GM12878 (cell line): ENCODE data around the gene RCBTB2. TPM values are rescaled to one million over a fixed set of nuclear protein-coding genes. Genes with fewer than 3 reads are reported as not detected.

Source experiments
- ATAC-seq: fragments of 200-7000 bp; cut with Tn5 transposase; 3 replicates; pipeline ENCODE4 v1.9.1; 2020; ENCODE audit warnings: mild to moderate bottlenecking, moderate library complexity
- BruUV-seq: library from RNA; stranded (reverse); fragments of 400-500 nt; replicated peaks from 2 replicates; lab custom pipeline; 2021; lab: Mats Ljungman, UMichigan
- CTCF ChIA-PET: fragments of 300-600 bp; sonication (Branson Sonifier 250); formaldehyde crosslinking; extraction: SDS; loops from one replicate; lab custom pipeline; 2021; ENCODE audit warnings: inconsistent platforms; lab: Yijun Ruan, JAX
- POLR2A ChIA-PET: fragments of 350-600 bp; formaldehyde crosslinking; extraction: SDS; loops from one replicate; lab custom pipeline; 2021; ENCODE audit warnings: inconsistent platforms; lab: Charles Lee
- RAD21 ChIA-PET: fragments of 300-600 bp; sonication (Branson Sonifier 250); formaldehyde crosslinking; loops from one replicate; lab custom pipeline; 2023; ENCODE audit warnings: antibody characterized with exemption; ENCODE audit not compliant: unreplicated experiment; lab: Charles Lee
- SMC1A ChIA-PET: fragments of 300-600 bp; sonication (Branson Sonifier 250); formaldehyde crosslinking; loops from one replicate; lab custom pipeline; 2023; ENCODE audit not compliant: unreplicated experiment, uncharacterized antibody; lab: Charles Lee
- DNase-seq: peaks from one replicate; pipeline ENCODE4 v3.0.0-alpha.2; 2011; ENCODE audit warnings: low read depth, low spot score
- FAIRE-seq: peaks from 3 replicates; lab custom pipeline; 2011; peaks lifted over from hg19 to GRCh38; lab: Jason Lieb, UNC
- H2AFZ ChIP-seq: 2 replicates; pipeline ENCODE4 v1.6.0; 2011; ENCODE audit warnings: low read depth, low read length, control low read depth; ENCODE audit not compliant: control insufficient read depth
- H3K27ac ChIP-seq: 2 replicates; pipeline ENCODE4 v1.5.1; 2011; ENCODE audit warnings: control low read depth; ENCODE audit not compliant: control insufficient read depth, insufficient read depth
- H3K27me3 ChIP-seq, 2 experiments: replicated peaks in 1 of 2; 2 replicates each; pipeline versions ENCODE4 v1.6.0 to v1.6.1; 2011; ENCODE audit warnings: low read length in 1 of 2; ENCODE audit not compliant: control insufficient read depth in 2 of 2, insufficient read depth in 2 of 2
- H3K36me3 ChIP-seq, 2 experiments: 2 replicates each; pipeline ENCODE4 v1.5.1; 2011; ENCODE audit warnings: low read length in 1 of 2; ENCODE audit not compliant: control insufficient read depth in 2 of 2, insufficient read depth in 2 of 2
- H3K4me1 ChIP-seq: 2 replicates; pipeline ENCODE4 v1.6.1; 2011; ENCODE audit warnings: mild to moderate bottlenecking, low read length, moderate library complexity, mixed read lengths; ENCODE audit not compliant: control insufficient read depth, insufficient read depth
- H3K4me2 ChIP-seq: 2 replicates; pipeline ENCODE4 v1.6.0; 2011; ENCODE audit warnings: control low read depth; ENCODE audit not compliant: control insufficient read depth, insufficient read depth
- H3K4me3 ChIP-seq: fragments of 200-600 bp; sonication (generic); 2 replicates; pipeline ENCODE4 v1.5.1; 2016
- H3K79me2 ChIP-seq: 2 replicates; pipeline ENCODE4 v1.6.0; 2011; ENCODE audit warnings: low read length; ENCODE audit not compliant: control insufficient read depth, insufficient read depth
- H3K9ac ChIP-seq: 2 replicates; pipeline ENCODE4 v1.8.0; 2011; ENCODE audit warnings: low read length, control low read depth, mixed read lengths; ENCODE audit not compliant: control insufficient read depth, insufficient read depth
- H3K9me3 ChIP-seq: replicated peaks from 3 replicates; pipeline ENCODE4 v1.5.1; 2011; ENCODE audit warnings: mild to moderate bottlenecking, low read length; ENCODE audit not compliant: control insufficient read depth, insufficient read depth
- H4K20me1 ChIP-seq: 2 replicates; pipeline ENCODE4 v1.6.0; 2011; ENCODE audit not compliant: control insufficient read depth, insufficient read depth
- ETV6 ChIP-seq, 2 experiments: fragments of 450-650 bp in 1 of 2; IDR thresholded peaks in 1 of 2; conservative IDR thresholded peaks in 1 of 2; 2 replicates each; pipeline ENCODE4 v1.6.1; 2014; ENCODE audit warnings: antibody characterized with exemption in 1 of 2, borderline replicate concordance in 1 of 2, low read depth in 1 of 2, mild to moderate bottlenecking in 1 of 2, moderate library complexity in 1 of 2
- GABPA ChIP-seq: IDR thresholded peaks from 2 replicates; pipeline ENCODE4 v1.6.1; 2014; ENCODE audit warnings: antibody characterized with exemption, low read depth, mild to moderate bottlenecking, inconsistent platforms
- NFYA ChIP-seq: IDR thresholded peaks from 2 replicates; pipeline ENCODE4 v1.6.1; 2011; ENCODE audit warnings: low read depth, mild to moderate bottlenecking, low read length, improper control_type of control experiment, borderline replicate concordance
- ZNF207 ChIP-seq: fragments of 450-650 bp; IDR thresholded peaks from 2 replicates; pipeline ENCODE4 v1.6.1; 2014; ENCODE audit warnings: antibody characterized with exemption, mild to moderate bottlenecking, borderline replicate concordance
- WGBS: methylation state at CpG from one replicate; pipeline ENCODE4 v1.1.6; 2016; ENCODE audit warnings: low lambda C conversion rate; ENCODE audit not compliant: insufficient replicate concordance, insufficient coverage; ENCODE audit errors: missing lambda C conversion rate; 5-methylcytosine and 5-hydroxymethylcytosine counted together
- in situ Hi-C: fragments of 300-500 bp; cut with MboI; formaldehyde crosslinking; loops from 9 replicates; pipeline ENCODE4 v1.14.3; 2018; ENCODE audit warnings: mixed read lengths
- intact Hi-C: fragments of 100-400 bp; cut with micrococcal nuclease; formaldehyde crosslinking; loops from one replicate; pipeline ENCODE4 v1.14.2; 2022; ENCODE audit not compliant: unreplicated experiment
- polyA plus RNA-seq, 11 experiments: library from polyadenylated mRNA; depleted of rRNA in 4 of 11; unstranded in 6 of 11; stranded (reverse) in 5 of 11; fragments of >200 nt; fragmentation: Nextera tagmentation in 4 of 11; fragmentation: Illumina TruSeq in 1 of 11; extraction: Ambion mirVana in 4 of 11; extraction: Trizol in 1 of 11; gene quantifications; 1 replicate in 1 of 11; 2 replicates in 10 of 11; pipeline versions ENCODE4 v1.2.1 to v1.2.3, GENCODE V29; 2011 to 2016; ENCODE audit warnings: inconsistent platforms in 2 of 11, missing spikeins in 2 of 11, low read depth in 1 of 11
- total RNA-seq, 4 experiments: library from RNA; depleted of rRNA in 3 of 4; stranded (reverse); fragments of >200 nt in 3 of 4; fragmentation: Illumina TruSeq in 1 of 4; extraction: Trizol in 1 of 4; gene quantifications; 2 replicates each; pipeline versions ENCODE4 v1.2.1 to v1.2.3, GENCODE V29; 2013 to 2021

The RCBTB2 gene
- total and polyA plus RNA-seq, 10 of the 15 experiments (the other 5 are each of a cell fraction or from before 2014, with no cell fraction given), result 5.0 to 16.0 (median 8.5) TPM

GRCh38 chr13:48568370-48569103 lies 35.7 kb upstream of the RCBTB2 start:
- H3K27ac ChIP-seq, result no peak overlapping the region
- no TSS peak for BruUV-seq
- no peak for FAIRE-seq
- intact Hi-C loops, result no loop called here
- ChIA-PET RAD21 (interaction anchor here (0.7 to 2.0 kb wide), 3 partner anchors 10 to 173 kb away, joined by 3 to 12 read pairs (median 5); no protein-coding TSS in a partner anchor), SMC1A (interaction anchor here (0.7 to 1.8 kb wide), 4 partner anchors 11 to 234 kb away, joined by 3 to 11 read pairs (median 4); no protein-coding TSS in a partner anchor), CTCF (interaction anchor here (1.3 to 4.7 kb wide), 3 partner anchors 11 to 43 kb away, joined by 3 to 22 read pairs (median 3); no protein-coding TSS in a partner anchor)
- no peak for DNase-seq
- H3K9me3 ChIP-seq, result peaks cover 2% of the 10 kb centered on the region; the same call in 1 of the 3 replicates
- TF ChIP-seq NFYA, result no peak
- no peak for TF ChIP-seq ETV6 (conservative IDR thresholded peaks at IDR 0.05 in 1 of 2, IDR thresholded peaks at IDR 0.05 in 1 of 2; ENCODE audit: borderline replicate concordance in 1 of 2, low read depth in 1 of 2)
- TF ChIP-seq ZNF207, result no peak
- TF ChIP-seq GABPA, result no peak
- TF ChIP-seq, all 136 proteins: peak for 0
- no peaks in the 10 kb centered on the region for H4K20me1 ChIP-seq
- no peak overlapping the region for H3K9ac ChIP-seq
- H3K4me2 ChIP-seq, result no peak overlapping the region
- WGBS, result 58% methylated on average over 6 of the region's 6 CpGs
- in situ Hi-C loops, result no loop called here
- ATAC-seq, result no peak
- no peaks in the 10 kb centered on the region for H3K79me2 ChIP-seq
- H3K4me1 ChIP-seq, result peaks cover 30% of the 10 kb centered on the region
- no peaks in the 10 kb centered on the region for H3K36me3 ChIP-seq
- H2AFZ ChIP-seq, result no peak overlapping the region
- no peak overlapping the region for H3K4me3 ChIP-seq
- POLR2A ChIA-PET, result no interaction called here
- H3K27me3 ChIP-seq, result no peaks in the 10 kb centered on the region
